Type B pancreatic cell (in vitro differentiated cells): ENCODE results near the gene SAPCD1. TPM values are rescaled to one million over a fixed set of nuclear protein-coding genes. Genes with fewer than 3 reads are reported as not detected.
"Not testable (repeated sequence)": the region's sequence is repeated elsewhere in the genome, so short reads cannot be mapped to it uniquely, and the experiment has no call there.

Experiments
- DNase-seq: peaks from one replicate; pipeline ENCODE4 v3.0.0; 2021; ENCODE audit warnings: mixed read lengths; ENCODE audit not compliant: unreplicated experiment; ENCODE audit errors: extremely low spot score
- H3K27ac Mint-ChIP-seq: 2 replicates; pipeline ENCODE4 v1.8.0; 2021; ENCODE audit warnings: mild to moderate bottlenecking, mixed read lengths
- H3K27me3 Mint-ChIP-seq: 2 replicates; pipeline ENCODE4 v1.8.0; 2021; ENCODE audit warnings: mixed read lengths
- H3K36me3 Mint-ChIP-seq: 2 replicates; pipeline ENCODE4 v1.8.0; 2021; ENCODE audit warnings: mixed read lengths
- H3K4me1 Mint-ChIP-seq: one replicate; pipeline ENCODE4 v1.8.0; 2021; ENCODE audit warnings: mixed read lengths; ENCODE audit not compliant: unreplicated experiment
- H3K4me3 Mint-ChIP-seq: 2 replicates; pipeline ENCODE4 v1.8.0; 2021; ENCODE audit warnings: mild to moderate bottlenecking, mixed read lengths
- H3K9me3 Mint-ChIP-seq: 2 replicates; pipeline ENCODE4 v1.8.0; 2021; ENCODE audit warnings: mixed read lengths
- total RNA-seq: library from RNA; stranded (reverse); gene quantifications from 2 replicates; pipeline ENCODE4 v1.2.1, GENCODE V29; 2021; ENCODE audit warnings: low replicate concordance
- TF ChIP-seq, protein P1 (sequence below): fragments of 200-600 bp; sonication (generic); conservative IDR thresholded peaks from 2 replicates; pipeline ENCODE4 v1.5.0; 2021; ENCODE audit warnings: antibody characterized with exemption, mild to moderate bottlenecking

Gene SAPCD1
- total RNA-seq, 1 donor from 2014 or later: 8.9 TPM

DNA sequence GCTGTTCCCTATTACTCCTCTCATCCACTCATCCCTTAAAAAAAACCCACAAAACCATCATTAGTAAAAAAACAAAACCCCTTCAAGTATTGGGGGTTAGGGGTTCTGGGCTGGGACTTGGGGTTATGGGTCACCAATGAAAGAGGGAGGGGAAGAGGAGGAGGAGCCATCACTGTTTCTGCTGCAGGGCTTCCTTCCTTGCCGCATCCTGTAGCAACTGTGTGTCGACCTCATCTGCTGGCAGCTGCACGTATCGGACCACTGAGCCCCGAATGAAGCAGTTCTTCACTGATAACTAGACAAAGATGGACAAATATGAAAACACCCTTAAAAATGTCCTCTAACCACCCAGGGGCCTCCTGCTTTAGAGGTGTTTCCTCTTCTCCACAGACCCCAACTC lies 35.1 kb downstream of the SAPCD1 start:
- peaks cover 3% of the 10 kb centered on the region for H3K36me3 Mint-ChIP-seq
- TF ChIP-seq, protein P1, sequence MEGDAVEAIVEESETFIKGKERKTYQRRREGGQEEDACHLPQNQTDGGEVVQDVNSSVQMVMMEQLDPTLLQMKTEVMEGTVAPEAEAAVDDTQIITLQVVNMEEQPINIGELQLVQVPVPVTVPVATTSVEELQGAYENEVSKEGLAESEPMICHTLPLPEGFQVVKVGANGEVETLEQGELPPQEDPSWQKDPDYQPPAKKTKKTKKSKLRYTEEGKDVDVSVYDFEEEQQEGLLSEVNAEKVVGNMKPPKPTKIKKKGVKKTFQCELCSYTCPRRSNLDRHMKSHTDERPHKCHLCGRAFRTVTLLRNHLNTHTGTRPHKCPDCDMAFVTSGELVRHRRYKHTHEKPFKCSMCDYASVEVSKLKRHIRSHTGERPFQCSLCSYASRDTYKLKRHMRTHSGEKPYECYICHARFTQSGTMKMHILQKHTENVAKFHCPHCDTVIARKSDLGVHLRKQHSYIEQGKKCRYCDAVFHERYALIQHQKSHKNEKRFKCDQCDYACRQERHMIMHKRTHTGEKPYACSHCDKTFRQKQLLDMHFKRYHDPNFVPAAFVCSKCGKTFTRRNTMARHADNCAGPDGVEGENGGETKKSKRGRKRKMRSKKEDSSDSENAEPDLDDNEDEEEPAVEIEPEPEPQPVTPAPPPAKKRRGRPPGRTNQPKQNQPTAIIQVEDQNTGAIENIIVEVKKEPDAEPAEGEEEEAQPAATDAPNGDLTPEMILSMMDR: no peak
- H3K27me3 Mint-ChIP-seq: no peaks in the 10 kb centered on the region
- DNase-seq: no peak
- H3K27ac Mint-ChIP-seq: peak overlapping the region; percentile 55
- H3K4me3 Mint-ChIP-seq: peak overlapping the region; percentile 41
- peaks cover 9% of the 10 kb centered on the region for H3K4me1 Mint-ChIP-seq
- H3K9me3 Mint-ChIP-seq: no peaks in the 10 kb centered on the region

DNA sequence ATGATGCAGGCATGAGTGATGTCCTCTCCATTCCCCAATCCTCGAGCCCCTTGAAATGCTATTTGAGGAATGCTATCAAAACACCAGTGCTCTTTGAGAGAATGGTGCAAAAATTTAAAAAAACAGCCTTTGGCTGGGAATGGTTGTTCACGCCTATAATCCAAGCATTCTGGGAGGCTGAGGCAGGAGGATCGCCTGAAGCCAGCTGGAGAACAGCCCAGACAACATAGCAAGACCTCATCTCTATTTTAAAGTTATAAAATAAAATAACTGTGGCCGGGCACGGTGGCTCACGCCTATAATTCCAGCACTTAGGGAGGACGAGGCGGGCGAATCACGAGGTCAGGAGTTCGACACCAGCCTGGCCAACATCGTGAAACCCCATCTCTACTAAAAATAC lies 37.3 kb downstream of the SAPCD1 start:
- Mint-ChIP-seq H3K27ac (no peak overlapping the region), H3K27me3 (no peaks in the 10 kb centered on the region), H3K9me3 (no peaks in the 10 kb centered on the region), H3K36me3 (peaks cover 3% of the 10 kb centered on the region), H3K4me3 (no peak overlapping the region), H3K4me1 (no peaks in the 10 kb centered on the region)
- no peak for DNase-seq
- TF ChIP-seq, protein P1: no peak

DNA sequence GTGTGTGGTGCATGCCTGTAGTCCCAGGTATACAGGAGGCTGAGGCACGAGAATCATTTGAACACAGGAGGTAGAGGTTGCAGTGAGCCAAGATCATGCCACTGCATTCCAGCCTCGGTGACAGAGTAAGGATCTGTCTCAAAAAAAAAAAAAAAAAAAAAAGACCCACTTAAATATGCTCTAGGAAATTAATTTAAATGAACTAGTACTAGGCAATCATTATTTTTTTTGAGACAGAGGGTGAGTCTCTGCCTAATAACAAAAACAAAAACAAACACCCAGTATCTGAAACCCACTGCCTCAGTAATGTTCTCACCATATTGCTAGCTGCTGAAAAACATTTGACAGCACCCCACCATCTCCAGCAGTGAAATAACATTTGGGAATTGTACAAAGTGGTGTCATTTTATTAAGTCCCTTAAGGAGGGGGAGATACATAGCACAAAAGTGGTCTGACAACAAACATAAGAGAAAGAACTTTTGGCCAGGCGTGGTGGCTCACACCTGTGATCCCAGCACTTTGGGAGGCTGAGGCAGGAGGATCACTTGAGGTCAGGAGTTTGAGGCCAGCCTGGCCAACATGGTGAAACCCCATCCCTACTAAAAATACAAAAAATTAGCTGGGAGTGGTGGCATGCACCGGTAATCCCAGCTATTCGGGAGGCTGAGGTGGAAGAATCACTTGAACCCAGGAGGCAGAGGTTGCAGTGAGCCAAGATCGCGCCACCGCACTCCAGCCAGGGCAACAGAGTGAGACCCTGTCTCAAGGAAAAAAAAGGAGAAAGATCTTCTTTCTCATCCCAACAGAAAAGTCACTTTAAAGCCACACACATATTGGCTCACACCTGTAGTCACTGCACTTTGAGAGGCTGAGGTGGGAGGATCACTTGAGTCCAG lies 38.8 kb downstream of the SAPCD1 start:
- not testable (repeated sequence) for H3K27me3 Mint-ChIP-seq, H3K9me3 Mint-ChIP-seq, H3K4me3 Mint-ChIP-seq, DNase-seq, H3K27ac Mint-ChIP-seq, H3K4me1 Mint-ChIP-seq, H3K36me3 Mint-ChIP-seq

DNA sequence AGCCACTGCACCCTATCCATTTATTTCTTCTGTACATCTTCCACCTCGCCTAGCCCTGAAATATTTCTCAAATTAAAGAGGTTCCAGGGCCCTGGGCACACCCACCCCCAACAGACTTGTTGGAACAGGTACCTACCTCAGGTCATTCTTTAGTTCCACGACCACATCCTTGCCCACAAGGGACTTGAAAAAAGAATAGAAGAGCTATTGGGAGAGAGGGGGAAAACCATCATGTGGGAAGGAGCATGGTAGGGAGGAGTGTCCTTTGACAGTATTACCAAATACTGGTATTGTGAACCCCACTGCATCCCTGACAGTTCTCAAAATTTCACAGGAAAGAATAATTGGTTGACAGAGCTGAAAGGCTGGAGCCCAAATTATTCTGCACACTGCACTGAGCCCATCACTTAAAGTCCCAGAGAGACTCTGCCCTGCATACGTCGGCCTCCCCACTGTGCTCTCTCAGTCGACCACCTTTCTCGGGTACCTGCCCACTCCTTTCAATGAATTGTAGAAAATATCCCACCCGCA lies 43.5 kb downstream of the SAPCD1 start:
- H3K27ac Mint-ChIP-seq: peak overlapping the region; percentile 85
- H3K36me3 Mint-ChIP-seq: peaks cover 3% of the 10 kb centered on the region
- H3K9me3 Mint-ChIP-seq: no peaks in the 10 kb centered on the region
- peak overlapping the region; percentile 92 for H3K4me3 Mint-ChIP-seq
- H3K27me3 Mint-ChIP-seq: no peaks in the 10 kb centered on the region
- TF ChIP-seq, protein P1: no peak
- DNase-seq: no peak
- peaks cover 10% of the 10 kb centered on the region for H3K4me1 Mint-ChIP-seq

DNA sequence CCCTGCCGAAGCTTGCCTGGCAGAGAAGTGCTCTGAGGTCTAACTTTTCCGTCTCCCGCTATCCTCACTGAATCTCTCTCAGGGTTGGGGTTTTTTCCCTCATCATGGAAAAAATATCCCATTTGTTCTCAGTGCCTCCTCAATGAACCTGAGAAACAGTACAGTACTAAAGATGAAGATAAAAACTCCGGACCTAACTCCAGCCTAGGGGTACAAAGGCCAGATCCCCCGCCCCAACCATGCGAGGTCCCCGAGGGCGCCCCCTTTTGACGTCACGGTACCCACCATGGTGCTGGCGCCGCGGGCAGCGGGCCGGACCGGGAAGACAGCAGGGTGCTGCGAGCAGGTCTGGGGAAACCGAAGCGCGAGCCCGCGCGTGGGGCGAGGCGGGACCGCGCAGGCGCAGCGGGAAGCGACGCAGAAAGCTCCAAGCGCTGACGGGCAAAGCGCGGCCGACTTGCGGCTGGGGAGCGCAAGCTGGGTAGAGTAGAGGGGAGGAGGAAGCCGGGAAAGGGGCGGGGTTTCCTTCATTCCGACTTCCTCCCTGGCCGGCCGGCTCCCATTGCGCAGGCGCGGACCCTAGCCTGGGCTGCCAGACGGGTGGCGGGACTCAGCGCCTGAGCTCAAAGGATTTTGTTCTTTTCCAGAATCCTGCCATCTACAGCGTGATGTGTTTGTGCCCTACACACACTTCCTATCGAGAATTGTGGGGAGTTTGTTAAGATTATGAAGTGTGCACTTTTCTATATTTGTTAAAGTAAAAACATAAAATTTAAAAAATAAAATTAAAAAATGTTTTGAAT lies 44.2 kb downstream of the SAPCD1 start, which contains the start of gene LSM2:
Gene LSM2, minus strand, starts transcription at position 497 of the 803 bp plus-strand sequence. Its CDS starts 209 bp downstream, at position 288.
- H3K4me3 Mint-ChIP-seq: peak within 1 kb of the TSS; percentile 92
- H3K36me3 Mint-ChIP-seq: no peaks in the 10 kb centered on the region
- peak; percentile 99 for DNase-seq
- H3K4me1 Mint-ChIP-seq: peaks cover 10% of the 10 kb centered on the region
- H3K9me3 Mint-ChIP-seq: no peaks in the 10 kb centered on the region
- TF ChIP-seq, protein P1: no peak
- peak within 1 kb of the TSS; percentile 85 for H3K27ac Mint-ChIP-seq
- no peaks in the 10 kb centered on the region for H3K27me3 Mint-ChIP-seq

DNA sequence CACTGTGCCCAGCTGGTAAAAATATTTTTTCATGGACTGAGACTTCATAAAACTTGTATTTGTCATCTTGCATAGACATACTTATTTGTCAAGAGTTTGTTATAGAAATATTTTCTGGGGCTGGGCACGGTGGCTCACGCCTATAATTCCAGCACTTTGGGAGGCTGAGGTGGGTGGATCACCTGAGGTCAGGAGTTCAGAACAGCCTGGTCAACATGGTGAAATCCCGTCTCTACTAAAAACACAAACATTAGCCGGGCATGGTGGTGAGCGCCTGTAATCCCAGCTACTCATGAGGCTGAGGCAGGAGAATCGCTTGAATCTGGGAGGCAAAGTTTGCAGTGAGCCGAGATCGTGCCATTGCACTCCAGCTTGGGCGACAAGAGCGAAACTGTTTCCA lies 46.1 kb downstream of the SAPCD1 start:
- not testable (repeated sequence) for H3K4me3 Mint-ChIP-seq, DNase-seq, H3K9me3 Mint-ChIP-seq, H3K4me1 Mint-ChIP-seq, H3K36me3 Mint-ChIP-seq, H3K27me3 Mint-ChIP-seq
- peak overlapping the region; percentile 70 for H3K27ac Mint-ChIP-seq
